ENCODE measurements around the gene TBL1X. TPM values are rescaled to one million over a fixed set of nuclear protein-coding genes. Genes with fewer than 3 reads are reported as not detected.

Gene TBL1X
- total RNA-seq, 4 donors from 2014 or later, result 32.9 to 42.9 (median 33.4) TPM

GRCh38 chrX:9587642-9588041 is 122.8 kb downstream of the TBL1X start:
- no peaks in the 10 kb centered on the region for H3K4me1 ChIP-seq
- no peak overlapping the region for H3K27ac ChIP-seq
- no peaks in the 10 kb centered on the region for H3K36me3 ChIP-seq
- intact Hi-C loops (cut with DNase I), result no loop called here
- H3K27me3 ChIP-seq, result no peaks in the 10 kb centered on the region
- 84 to 86% methylated on average over 9 of the region's 9 CpGs for WGBS, 2 donors
- no peak for TF ChIP-seq CTCF (IDR thresholded peaks at IDR 0.05)
- no peak for TF ChIP-seq POLR2A (IDR thresholded peaks at IDR 0.05)
- no peak for DNase-seq
- H3K4me3 ChIP-seq (replicated peaks in 1 of 3), result no peak overlapping the region
- no peaks in the 10 kb centered on the region for H3K9me3 ChIP-seq

GRCh38 chrX:9591496-9591895 is 126.6 kb downstream of the TBL1X start:
- intact Hi-C loops (cut with DNase I), result no loop called here
- WGBS, 2 donors, result 95 to 100% methylated on average over 2 of the region's 2 CpGs

GRCh38 chrX:9593756-9594155 is 128.9 kb downstream of the TBL1X start:
- Histone ChIP-seq H3K9me3 (no peaks in the 10 kb centered on the region), H3K36me3 (no peaks in the 10 kb centered on the region), H3K4me1 (no peaks in the 10 kb centered on the region), H3K4me3 (replicated peaks in 1 of 3) (no peak overlapping the region), H3K27me3 (no peaks in the 10 kb centered on the region), H3K27ac (no peak overlapping the region)
- 89 to 94% methylated on average over 9 of the region's 9 CpGs for WGBS, 2 donors
- intact Hi-C loops (cut with DNase I), result no loop called here
- DNase-seq, result no peak
- TF ChIP-seq POLR2A (IDR thresholded peaks at IDR 0.05) (no peak), CTCF (IDR thresholded peaks at IDR 0.05) (no peak)

More at GRCh38 chrX:9591496-9591895, 126.6 kb downstream of the TBL1X start:
- H3K36me3 ChIP-seq, result no peaks in the 10 kb centered on the region
- H3K27me3 ChIP-seq, result no peaks in the 10 kb centered on the region
- no peaks in the 10 kb centered on the region for H3K9me3 ChIP-seq
- no peak for DNase-seq
- TF ChIP-seq POLR2A (IDR thresholded peaks at IDR 0.05) (no peak), CTCF (IDR thresholded peaks at IDR 0.05) (no peak)
- H3K4me1 ChIP-seq, result no peaks in the 10 kb centered on the region
- no peak overlapping the region for H3K4me3 ChIP-seq (replicated peaks in 1 of 3)
- no peak overlapping the region for H3K27ac ChIP-seq

- H3K4me1 ChIP-seq, result no peaks in the 10 kb centered on the region
- intact Hi-C loops (cut with DNase I), result no loop called here
These were observed 130.3 kb downstream of the TBL1X start for GRCh38 chrX:9595174-9595573.

GRCh38 chrX:9596837-9597236 is 132.0 kb downstream of the TBL1X start:
- Histone ChIP-seq H3K4me3 (replicated peaks in 1 of 3) (no peak overlapping the region), H3K36me3 (no peaks in the 10 kb centered on the region), H3K27me3 (no peaks in the 10 kb centered on the region), H3K27ac (no peak overlapping the region), H3K4me1 (no peaks in the 10 kb centered on the region), H3K9me3 (no peaks in the 10 kb centered on the region)
- intact Hi-C loops (cut with DNase I), result no loop called here
- no peak for TF ChIP-seq CTCF (IDR thresholded peaks at IDR 0.05)
- no peak for DNase-seq
- 94 to 96% methylated on average over 3 of the region's 3 CpGs for WGBS, 2 donors

More at GRCh38 chrX:9595174-9595573, 130.3 kb downstream of the TBL1X start:
- TF ChIP-seq POLR2A (IDR thresholded peaks at IDR 0.05) (no peak), CTCF (IDR thresholded peaks at IDR 0.05) (no peak)
- H3K36me3 ChIP-seq, result no peaks in the 10 kb centered on the region
- H3K27me3 ChIP-seq, result no peaks in the 10 kb centered on the region
- no peaks in the 10 kb centered on the region for H3K9me3 ChIP-seq
- no peak overlapping the region for H3K27ac ChIP-seq
- no peak overlapping the region for H3K4me3 ChIP-seq (replicated peaks in 1 of 3)
- 78 to 82% methylated on average over 5 of the region's 5 CpGs for WGBS, 2 donors
- no peak for DNase-seq
